Hair follicle dermal papilla cell (primary cell): Measurements from ENCODE around the gene GCNT3. TPM values are rescaled to one million over a fixed set of nuclear protein-coding genes. Genes with fewer than 3 reads are reported as not detected.

Experiments used
- small RNA-seq: library from RNA; depleted of rRNA; stranded (forward); fragments of <200 nt; gene quantifications from one replicate; pipeline ENCODE3, GENCODE V24; 2012
- total RNA-seq: library from RNA; depleted of rRNA; stranded (reverse); fragments of >200 nt; gene quantifications from 2 replicates; pipeline ENCODE4 v1.2.3, GENCODE V29; 2012

Gene GCNT3
- not detected in 2 replicates for total RNA-seq

GRCh38 chr15:59611276-59612260 lies at the start of gene GCNT3:
Gene GCNT3 (plus strand): TSS chr15:59611783. CDS start chr15:59618239, 6,456 bp downstream.

GRCh38 chr15:59656897-59657634 lies 45.5 kb downstream of the GCNT3 start, which contains the start of gene GTF2A2:
Gene GTF2A2 (minus strand): TSS chr15:59657515. CDS start chr15:59652277, 5,238 bp downstream.

Small RNA genes lying within 50 kb of the gene (small RNA-seq; reads per million reads assigned to genes)
- gene RNA5SP396: not detected

Other genes with a start within 250 kb of the GCNT3 start
- gene MYO1E, start 238.9 kb upstream of the GCNT3 start, total RNA-seq: 155 and 165 TPM in 2 replicates
- 0.12 and 0.16 TPM in 2 replicates for gene FAM81A, start 173.6 kb upstream of the GCNT3 start, total RNA-seq
- gene GTF2A2, start 45.7 kb downstream of the GCNT3 start, total RNA-seq: 18.0 and 23.5 TPM in 2 replicates
- 124 and 138 TPM in 2 replicates for gene BNIP2, start 77.5 kb downstream of the GCNT3 start, total RNA-seq